ENCODE data around the gene SCN8A.

Gene SCN8A

GRCh38 chr12:51625370-51625769 is 34.3 kb downstream of the SCN8A start:
- no peak overlapping the region for H3K9ac ChIP-seq (ENCODE audit: low read length)
- no peaks in the 10 kb centered on the region for H3K27me3 ChIP-seq (replicated peaks; ENCODE audit: control insufficient read depth, insufficient read depth, low read length)
- H3K4me3 ChIP-seq (ENCODE audit: low read length): no peak overlapping the region
- no peak for DNase-seq (ENCODE audit: low read depth)
- no peaks in the 10 kb centered on the region for H3K9me3 ChIP-seq (ENCODE audit: control insufficient read depth, low read length)
- H3K36me3 ChIP-seq (ENCODE audit: control insufficient read depth, insufficient read depth, low read length, severe bottlenecking): no peaks in the 10 kb centered on the region
- H3K4me1 ChIP-seq (ENCODE audit: control insufficient read depth, insufficient read depth, low read length): peaks cover 30% of the 10 kb centered on the region

GRCh38 chr12:51626115-51626514 is 35.1 kb downstream of the SCN8A start:
- H3K9me3 ChIP-seq (ENCODE audit: control insufficient read depth, low read length): no peaks in the 10 kb centered on the region
- no peaks in the 10 kb centered on the region for H3K36me3 ChIP-seq (ENCODE audit: control insufficient read depth, insufficient read depth, low read length, severe bottlenecking)
- H3K9ac ChIP-seq (ENCODE audit: low read length): no peak overlapping the region
- no peaks in the 10 kb centered on the region for H3K27me3 ChIP-seq (replicated peaks; ENCODE audit: control insufficient read depth, insufficient read depth, low read length)
- H3K4me3 ChIP-seq (ENCODE audit: low read length): no peak overlapping the region
- H3K4me1 ChIP-seq (ENCODE audit: control insufficient read depth, insufficient read depth, low read length): peaks cover 25% of the 10 kb centered on the region
- DNase-seq (ENCODE audit: low read depth): no peak

- no peaks in the 10 kb centered on the region for H3K27me3 ChIP-seq (replicated peaks; ENCODE audit: control insufficient read depth, insufficient read depth, low read length)
- H3K4me1 ChIP-seq (ENCODE audit: control insufficient read depth, insufficient read depth, low read length): peaks cover 25% of the 10 kb centered on the region
- H3K4me3 ChIP-seq (ENCODE audit: low read length): no peak overlapping the region
- no peaks in the 10 kb centered on the region for H3K36me3 ChIP-seq (ENCODE audit: control insufficient read depth, insufficient read depth, low read length, severe bottlenecking)
- no peak overlapping the region for H3K9ac ChIP-seq (ENCODE audit: low read length)
- no peak for DNase-seq (ENCODE audit: low read depth)
- no peaks in the 10 kb centered on the region for H3K9me3 ChIP-seq (ENCODE audit: control insufficient read depth, low read length)
Observed at GRCh38 chr12:51626629-51627028, 35.6 kb downstream of the SCN8A start.

- Histone ChIP-seq H3K9me3 (ENCODE audit: control insufficient read depth, low read length) (no peaks in the 10 kb centered on the region), H3K9ac (ENCODE audit: low read length) (no peak overlapping the region), H3K4me3 (ENCODE audit: low read length) (no peak overlapping the region), H3K4me1 (ENCODE audit: control insufficient read depth, insufficient read depth, low read length) (peaks cover 19% of the 10 kb centered on the region), H3K36me3 (ENCODE audit: control insufficient read depth, insufficient read depth, low read length, severe bottlenecking) (no peaks in the 10 kb centered on the region), H3K27me3 (replicated peaks; ENCODE audit: control insufficient read depth, insufficient read depth, low read length) (no peaks in the 10 kb centered on the region)
- DNase-seq (ENCODE audit: low read depth): no peak
Observed at GRCh38 chr12:51630256-51630880, 39.3 kb downstream of the SCN8A start.

- H3K9ac ChIP-seq (ENCODE audit: low read length): no peak overlapping the region
- H3K9me3 ChIP-seq (ENCODE audit: control insufficient read depth, low read length): no peaks in the 10 kb centered on the region
- H3K4me3 ChIP-seq (ENCODE audit: low read length): no peak overlapping the region
- no peaks in the 10 kb centered on the region for H3K36me3 ChIP-seq (ENCODE audit: control insufficient read depth, insufficient read depth, low read length, severe bottlenecking)
- H3K27me3 ChIP-seq (replicated peaks; ENCODE audit: control insufficient read depth, insufficient read depth, low read length): no peaks in the 10 kb centered on the region
- peaks cover 24% of the 10 kb centered on the region for H3K4me1 ChIP-seq (ENCODE audit: control insufficient read depth, insufficient read depth, low read length)
- DNase-seq (ENCODE audit: low read depth): no peak
Observed at GRCh38 chr12:51630986-51631385, 40.0 kb downstream of the SCN8A start.

GRCh38 chr12:51631591-51631990 is 40.6 kb downstream of the SCN8A start:
- DNase-seq (ENCODE audit: low read depth): peak; percentile 58
- no peaks in the 10 kb centered on the region for H3K27me3 ChIP-seq (replicated peaks; ENCODE audit: control insufficient read depth, insufficient read depth, low read length)
- H3K36me3 ChIP-seq (ENCODE audit: control insufficient read depth, insufficient read depth, low read length, severe bottlenecking): no peaks in the 10 kb centered on the region
- H3K9ac ChIP-seq (ENCODE audit: low read length): no peak overlapping the region
- no peaks in the 10 kb centered on the region for H3K9me3 ChIP-seq (ENCODE audit: control insufficient read depth, low read length)
- H3K4me3 ChIP-seq (ENCODE audit: low read length): no peak overlapping the region
- H3K4me1 ChIP-seq (ENCODE audit: control insufficient read depth, insufficient read depth, low read length): peaks cover 28% of the 10 kb centered on the region

- Histone ChIP-seq H3K9ac (ENCODE audit: low read length) (no peak overlapping the region), H3K9me3 (ENCODE audit: control insufficient read depth, low read length) (no peaks in the 10 kb centered on the region), H3K27me3 (replicated peaks; ENCODE audit: control insufficient read depth, insufficient read depth, low read length) (no peaks in the 10 kb centered on the region), H3K36me3 (ENCODE audit: control insufficient read depth, insufficient read depth, low read length, severe bottlenecking) (no peaks in the 10 kb centered on the region), H3K4me1 (ENCODE audit: control insufficient read depth, insufficient read depth, low read length) (peaks cover 38% of the 10 kb centered on the region), H3K4me3 (ENCODE audit: low read length) (no peak overlapping the region)
- no peak for DNase-seq (ENCODE audit: low read depth)
Observed at GRCh38 chr12:51632623-51633022, 41.6 kb downstream of the SCN8A start.

- no peak for DNase-seq (ENCODE audit: low read depth)
- H3K9ac ChIP-seq (ENCODE audit: low read length): no peak overlapping the region
- no peaks in the 10 kb centered on the region for H3K9me3 ChIP-seq (ENCODE audit: control insufficient read depth, low read length)
- H3K4me3 ChIP-seq (ENCODE audit: low read length): no peak overlapping the region
- H3K27me3 ChIP-seq (replicated peaks; ENCODE audit: control insufficient read depth, insufficient read depth, low read length): no peaks in the 10 kb centered on the region
- H3K4me1 ChIP-seq (ENCODE audit: control insufficient read depth, insufficient read depth, low read length): peaks cover 38% of the 10 kb centered on the region
- H3K36me3 ChIP-seq (ENCODE audit: control insufficient read depth, insufficient read depth, low read length, severe bottlenecking): no peaks in the 10 kb centered on the region
Observed at GRCh38 chr12:51635346-51635745, 44.3 kb downstream of the SCN8A start.

GRCh38 chr12:51636581-51636980 is 45.5 kb downstream of the SCN8A start:
- no peak overlapping the region for H3K9ac ChIP-seq (ENCODE audit: low read length)
- H3K4me3 ChIP-seq (ENCODE audit: low read length): no peak overlapping the region
- H3K27me3 ChIP-seq (replicated peaks; ENCODE audit: control insufficient read depth, insufficient read depth, low read length): no peaks in the 10 kb centered on the region
- no peaks in the 10 kb centered on the region for H3K36me3 ChIP-seq (ENCODE audit: control insufficient read depth, insufficient read depth, low read length, severe bottlenecking)
- H3K9me3 ChIP-seq (ENCODE audit: control insufficient read depth, low read length): no peaks in the 10 kb centered on the region
- peak; percentile 72 for DNase-seq (ENCODE audit: low read depth)
- peaks cover 30% of the 10 kb centered on the region for H3K4me1 ChIP-seq (ENCODE audit: control insufficient read depth, insufficient read depth, low read length)

GRCh38 chr12:51636986-51637385 is 46.0 kb downstream of the SCN8A start:
- H3K4me3 ChIP-seq (ENCODE audit: low read length): no peak overlapping the region
- H3K9me3 ChIP-seq (ENCODE audit: control insufficient read depth, low read length): no peaks in the 10 kb centered on the region
- no peak for DNase-seq (ENCODE audit: low read depth)
- H3K27me3 ChIP-seq (replicated peaks; ENCODE audit: control insufficient read depth, insufficient read depth, low read length): no peaks in the 10 kb centered on the region
- H3K9ac ChIP-seq (ENCODE audit: low read length): no peak overlapping the region
- no peaks in the 10 kb centered on the region for H3K36me3 ChIP-seq (ENCODE audit: control insufficient read depth, insufficient read depth, low read length, severe bottlenecking)
- H3K4me1 ChIP-seq (ENCODE audit: control insufficient read depth, insufficient read depth, low read length): peaks cover 26% of the 10 kb centered on the region

GRCh38 chr12:51639361-51639760 is 48.3 kb downstream of the SCN8A start:
- Histone ChIP-seq H3K4me1 (ENCODE audit: control insufficient read depth, insufficient read depth, low read length) (peaks cover 22% of the 10 kb centered on the region), H3K9ac (ENCODE audit: low read length) (no peak overlapping the region), H3K36me3 (ENCODE audit: control insufficient read depth, insufficient read depth, low read length, severe bottlenecking) (no peaks in the 10 kb centered on the region), H3K27me3 (replicated peaks; ENCODE audit: control insufficient read depth, insufficient read depth, low read length) (no peaks in the 10 kb centered on the region), H3K4me3 (ENCODE audit: low read length) (no peak overlapping the region), H3K9me3 (ENCODE audit: control insufficient read depth, low read length) (no peaks in the 10 kb centered on the region)
- no peak for DNase-seq (ENCODE audit: low read depth)

- H3K9me3 ChIP-seq (ENCODE audit: control insufficient read depth, low read length): no peaks in the 10 kb centered on the region
- DNase-seq (ENCODE audit: low read depth): no peak
Observed at GRCh38 chr12:51642286-51642685, 51.3 kb downstream of the SCN8A start.

More at GRCh38 chr12:51642286-51642685, 51.3 kb downstream of the SCN8A start:
- Histone ChIP-seq H3K9ac (ENCODE audit: low read length) (no peak overlapping the region), H3K4me3 (ENCODE audit: low read length) (no peak overlapping the region), H3K27me3 (replicated peaks; ENCODE audit: control insufficient read depth, insufficient read depth, low read length) (no peaks in the 10 kb centered on the region), H3K36me3 (ENCODE audit: control insufficient read depth, insufficient read depth, low read length, severe bottlenecking) (no peaks in the 10 kb centered on the region), H3K4me1 (ENCODE audit: control insufficient read depth, insufficient read depth, low read length) (peaks cover 2% of the 10 kb centered on the region)
